PFSK-1 (cell line): ENCODE results near the gene ARHGAP42.

Experiments used
- FOXP2 ChIP-seq: optimal IDR thresholded peaks from 2 replicates; pipeline ENCODE3; 2011; ENCODE audit warnings: borderline replicate concordance, control low read depth, inconsistent platforms; ENCODE audit not compliant: insufficient read depth; ENCODE audit errors: extremely low read length, extremely low read depth
- POLR2AphosphoS5 ChIP-seq: IDR thresholded peaks from 2 replicates; pipeline ENCODE4 v1.6.1; 2012; ENCODE audit warnings: low read depth, mild to moderate bottlenecking, control low read depth, low read length, moderate library complexity
- SIN3A ChIP-seq: IDR thresholded peaks from 2 replicates; pipeline ENCODE4 v1.6.1; 2012; ENCODE audit warnings: mild to moderate bottlenecking, low read length, moderate library complexity, borderline replicate concordance; ENCODE audit not compliant: insufficient read depth
- TAF1 ChIP-seq: IDR thresholded peaks from 2 replicates; pipeline ENCODE4 v1.6.1; 2012; ENCODE audit warnings: low read length, control low read depth, borderline replicate concordance; ENCODE audit not compliant: insufficient read depth
- TF ChIP-seq, protein P1 (sequence below), 2 experiments: IDR thresholded peaks; 2 replicates each; pipeline versions ENCODE4 v1.6.1 to v1.8.0; 2011 to 2012; ENCODE audit warnings: low read depth in 2 of 2, low read length in 2 of 2, control low read depth in 1 of 2, inconsistent platforms in 1 of 2, mild to moderate bottlenecking in 1 of 2, moderate library complexity in 1 of 2; ENCODE audit not compliant: insufficient read depth in 1 of 2

The ARHGAP42 gene

DNA sequence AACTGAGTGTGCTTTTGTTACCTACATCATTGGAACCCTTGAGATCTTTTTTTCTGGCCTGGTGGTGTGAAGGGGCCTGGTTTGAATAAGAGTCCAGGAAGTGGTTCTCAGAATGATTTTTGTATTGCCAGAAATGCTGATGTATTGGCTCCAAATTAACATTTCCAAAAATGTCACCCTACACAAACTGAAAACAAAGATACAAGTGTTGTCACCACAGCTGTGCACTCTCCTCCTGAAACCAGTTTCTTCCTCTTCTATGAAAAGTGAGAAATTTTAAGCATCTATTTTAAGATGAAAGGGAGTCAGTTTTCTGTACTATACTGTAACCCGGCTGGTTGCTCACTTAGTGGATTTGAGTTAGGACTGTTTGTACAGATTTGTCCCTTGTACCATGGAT, 223.7 kb downstream of the ARHGAP42 start:
- TF ChIP-seq FOXP2 (no peak), SIN3A (no peak), POLR2AphosphoS5 (no peak), TAF1 (no peak)
- TF ChIP-seq, protein P1, sequence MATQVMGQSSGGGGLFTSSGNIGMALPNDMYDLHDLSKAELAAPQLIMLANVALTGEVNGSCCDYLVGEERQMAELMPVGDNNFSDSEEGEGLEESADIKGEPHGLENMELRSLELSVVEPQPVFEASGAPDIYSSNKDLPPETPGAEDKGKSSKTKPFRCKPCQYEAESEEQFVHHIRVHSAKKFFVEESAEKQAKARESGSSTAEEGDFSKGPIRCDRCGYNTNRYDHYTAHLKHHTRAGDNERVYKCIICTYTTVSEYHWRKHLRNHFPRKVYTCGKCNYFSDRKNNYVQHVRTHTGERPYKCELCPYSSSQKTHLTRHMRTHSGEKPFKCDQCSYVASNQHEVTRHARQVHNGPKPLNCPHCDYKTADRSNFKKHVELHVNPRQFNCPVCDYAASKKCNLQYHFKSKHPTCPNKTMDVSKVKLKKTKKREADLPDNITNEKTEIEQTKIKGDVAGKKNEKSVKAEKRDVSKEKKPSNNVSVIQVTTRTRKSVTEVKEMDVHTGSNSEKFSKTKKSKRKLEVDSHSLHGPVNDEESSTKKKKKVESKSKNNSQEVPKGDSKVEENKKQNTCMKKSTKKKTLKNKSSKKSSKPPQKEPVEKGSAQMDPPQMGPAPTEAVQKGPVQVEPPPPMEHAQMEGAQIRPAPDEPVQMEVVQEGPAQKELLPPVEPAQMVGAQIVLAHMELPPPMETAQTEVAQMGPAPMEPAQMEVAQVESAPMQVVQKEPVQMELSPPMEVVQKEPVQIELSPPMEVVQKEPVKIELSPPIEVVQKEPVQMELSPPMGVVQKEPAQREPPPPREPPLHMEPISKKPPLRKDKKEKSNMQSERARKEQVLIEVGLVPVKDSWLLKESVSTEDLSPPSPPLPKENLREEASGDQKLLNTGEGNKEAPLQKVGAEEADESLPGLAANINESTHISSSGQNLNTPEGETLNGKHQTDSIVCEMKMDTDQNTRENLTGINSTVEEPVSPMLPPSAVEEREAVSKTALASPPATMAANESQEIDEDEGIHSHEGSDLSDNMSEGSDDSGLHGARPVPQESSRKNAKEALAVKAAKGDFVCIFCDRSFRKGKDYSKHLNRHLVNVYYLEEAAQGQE (IDR thresholded peaks at IDR 0.05; ENCODE audit: insufficient read depth in 1 of 2, low read depth in 2 of 2, low read length in 2 of 2): no peak

GRCh38 chr11:100914415-100915110, 227.5 kb downstream of the ARHGAP42 start:
- TF ChIP-seq POLR2AphosphoS5 (no peak), TAF1 (no peak), FOXP2 (no peak), SIN3A (no peak)
- TF ChIP-seq, protein P1 (IDR thresholded peaks at IDR 0.05; ENCODE audit: insufficient read depth in 1 of 2, low read depth in 2 of 2, low read length in 2 of 2): no peak

DNA sequence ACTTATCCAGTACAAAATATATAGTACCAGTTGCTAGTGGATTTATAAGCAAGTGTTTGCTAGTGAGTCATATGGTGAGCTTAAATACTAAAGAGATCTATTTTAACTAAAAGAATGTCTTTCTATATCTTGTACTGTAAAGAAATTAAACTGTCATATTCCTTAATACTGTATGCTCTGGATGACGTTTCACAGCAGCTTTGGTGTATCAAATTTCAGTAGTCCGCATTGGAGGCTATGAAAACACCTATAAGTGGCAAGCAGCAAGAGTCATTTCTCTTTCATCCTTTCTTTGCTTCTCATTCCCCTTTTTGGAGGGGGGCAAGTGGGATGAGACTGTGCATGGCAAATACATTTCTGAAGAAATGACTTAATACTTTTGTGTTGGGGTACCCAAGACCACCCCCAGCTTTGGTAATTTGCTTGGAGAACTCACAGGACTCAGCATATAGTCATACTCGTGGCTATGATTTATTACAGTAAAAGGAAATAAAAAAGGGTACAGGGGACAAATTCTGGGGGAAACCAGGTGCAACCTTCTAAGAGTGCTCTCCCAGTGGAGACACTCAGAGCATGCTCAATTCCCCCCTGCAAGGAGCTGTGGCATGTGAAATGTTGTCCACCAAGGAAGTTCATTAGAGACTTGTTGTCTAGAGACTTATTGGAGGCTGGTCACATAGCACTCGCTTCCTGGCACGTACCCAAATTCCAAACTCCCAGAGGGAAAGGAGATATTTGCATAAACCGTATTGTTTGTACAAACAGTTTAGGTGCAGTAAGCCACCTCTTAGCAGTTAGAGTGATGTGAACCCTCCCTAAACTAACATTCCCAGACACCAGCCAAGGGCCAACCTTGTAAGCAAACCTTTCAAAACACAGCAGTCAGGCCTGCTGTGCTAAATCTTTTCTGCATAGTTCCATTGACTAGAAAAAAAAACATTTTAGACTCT, 231.7 kb downstream of the ARHGAP42 start:
- TF ChIP-seq SIN3A (no peak), TAF1 (no peak), FOXP2 (no peak), POLR2AphosphoS5 (no peak)
- TF ChIP-seq, protein P1 (IDR thresholded peaks at IDR 0.05; ENCODE audit: insufficient read depth in 1 of 2, low read depth in 2 of 2, low read length in 2 of 2): no peak

DNA sequence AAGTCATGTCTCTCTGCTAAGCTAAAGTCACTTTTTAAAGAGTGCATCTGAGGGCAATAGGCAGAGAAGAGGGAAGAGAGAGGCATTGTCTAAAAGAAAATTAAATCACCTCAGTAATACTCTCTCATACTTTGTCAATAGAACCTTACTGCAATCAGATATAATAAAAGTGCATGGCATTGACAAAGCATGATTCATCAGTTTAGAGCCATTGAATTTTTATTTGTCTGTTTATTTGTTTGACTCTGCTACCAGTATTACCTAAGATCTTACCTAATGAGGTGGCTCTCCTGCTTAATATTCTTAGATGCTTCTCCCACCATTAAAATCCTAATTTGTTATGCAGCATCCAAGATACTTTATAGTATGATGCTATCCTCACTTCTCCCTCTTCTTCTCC, 233.5 kb downstream of the ARHGAP42 start:
- TF ChIP-seq TAF1 (no peak), POLR2AphosphoS5 (no peak), FOXP2 (no peak), SIN3A (no peak)
- TF ChIP-seq, protein P1 (IDR thresholded peaks at IDR 0.05; ENCODE audit: insufficient read depth in 1 of 2, low read depth in 2 of 2, low read length in 2 of 2): no peak
